GM18867 (cell line): ENCODE results near the gene ZNF282.
"Not testable (repeated sequence)": the region's sequence is repeated elsewhere in the genome, so short reads cannot be mapped to it uniquely, and the experiment has no call there.

ENCODE experiments used
- ATAC-seq: cut with Tn5 transposase; IDR thresholded peaks from one replicate; pipeline ENCODE4 v1.9.1; 2021; ENCODE audit warnings: mild to moderate bottlenecking, moderate library complexity; ENCODE audit not compliant: unreplicated experiment

ZNF282 gene

DNA sequence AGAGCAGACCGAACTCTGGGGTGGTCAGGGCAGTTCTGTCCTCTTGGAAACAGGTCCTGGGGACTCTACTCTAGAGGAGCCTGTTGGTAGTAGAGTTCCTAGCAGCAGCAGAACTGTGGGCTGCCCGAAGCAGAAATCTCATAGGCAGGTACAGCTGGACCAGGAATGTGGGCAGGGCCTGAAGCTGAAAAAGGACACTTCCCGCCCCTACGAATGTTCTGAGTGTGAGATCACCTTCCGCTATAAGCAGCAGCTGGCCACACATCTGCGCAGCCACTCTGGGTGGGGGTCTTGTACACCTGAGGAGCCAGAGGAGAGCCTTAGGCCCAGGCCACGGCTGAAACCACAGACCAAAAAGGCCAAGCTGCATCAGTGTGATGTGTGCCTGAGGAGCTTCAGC, 58.3 kb downstream of the ZNF282 start:
- no peak for ATAC-seq

DNA sequence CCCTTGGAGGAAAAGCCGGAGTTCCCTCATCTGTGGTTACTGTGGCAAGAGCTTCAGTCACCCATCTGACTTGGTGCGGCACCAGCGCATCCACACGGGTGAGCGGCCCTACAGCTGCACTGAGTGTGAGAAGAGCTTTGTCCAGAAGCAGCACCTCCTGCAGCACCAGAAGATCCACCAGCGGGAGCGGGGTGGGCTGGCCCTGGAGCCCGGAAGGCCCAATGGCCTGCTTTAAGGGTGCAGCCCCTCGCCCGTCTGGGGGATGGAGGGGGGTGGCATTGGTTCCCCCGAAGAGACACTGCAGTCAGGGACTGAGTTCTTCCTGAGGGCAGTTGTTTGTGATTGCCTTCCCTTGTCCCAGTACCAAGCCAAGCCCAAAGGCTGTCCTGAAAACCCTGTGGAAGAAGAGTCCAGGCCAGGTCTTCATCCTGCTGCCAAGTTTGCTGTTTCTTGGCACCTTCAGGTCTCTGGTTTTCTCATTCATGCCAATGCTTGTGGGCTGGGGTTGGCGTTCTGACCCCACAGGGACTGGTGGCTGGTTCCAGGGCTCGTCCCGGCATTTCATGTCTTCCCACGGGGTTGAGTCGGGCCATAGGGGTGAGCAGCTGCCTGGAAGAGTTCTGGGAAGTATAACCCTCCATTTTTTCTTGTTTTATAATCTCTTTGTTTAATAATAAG, 59.0 kb downstream of the ZNF282 start:
- no peak for ATAC-seq

DNA sequence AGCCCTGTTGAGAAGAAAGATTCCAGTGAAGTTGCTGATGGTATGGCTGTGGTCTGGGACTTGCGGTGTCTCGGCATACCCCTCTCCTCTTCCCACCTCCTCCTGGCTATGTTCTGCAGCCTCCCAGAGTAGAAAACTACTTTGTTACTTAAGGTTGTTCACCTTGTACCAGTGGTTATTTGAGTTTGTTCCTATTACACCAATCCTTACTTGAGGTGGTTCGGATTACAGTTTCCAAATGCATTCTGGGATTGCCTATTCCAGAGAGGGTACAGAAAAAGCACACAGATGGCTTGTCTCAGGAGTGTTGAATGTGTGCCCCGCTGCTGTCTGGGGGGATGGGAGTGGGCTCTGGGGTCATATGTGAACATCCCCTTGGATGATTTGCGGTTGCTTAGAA, 59.8 kb downstream of the ZNF282 start:
- ATAC-seq = no peak

DNA sequence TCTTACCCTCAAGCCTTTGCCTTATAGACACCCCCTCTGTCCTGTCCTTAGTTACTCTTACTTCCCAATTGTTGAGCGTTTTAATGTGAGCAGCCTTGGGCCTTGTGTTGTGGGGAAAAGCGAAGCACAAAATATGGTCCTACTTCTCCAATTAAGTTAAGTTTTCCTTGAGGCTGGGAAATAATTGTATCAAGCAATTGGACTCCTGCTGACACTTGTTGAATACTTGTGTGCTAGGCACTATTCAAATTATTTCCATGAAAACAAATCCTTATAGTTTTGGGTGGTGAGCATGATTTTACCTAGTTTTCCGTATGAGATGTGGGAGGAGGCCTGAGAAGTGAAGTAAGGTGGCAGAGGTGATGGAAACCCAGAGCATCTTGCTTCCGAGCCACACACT, 61.2 kb downstream of the ZNF282 start:
- no peak for ATAC-seq

DNA sequence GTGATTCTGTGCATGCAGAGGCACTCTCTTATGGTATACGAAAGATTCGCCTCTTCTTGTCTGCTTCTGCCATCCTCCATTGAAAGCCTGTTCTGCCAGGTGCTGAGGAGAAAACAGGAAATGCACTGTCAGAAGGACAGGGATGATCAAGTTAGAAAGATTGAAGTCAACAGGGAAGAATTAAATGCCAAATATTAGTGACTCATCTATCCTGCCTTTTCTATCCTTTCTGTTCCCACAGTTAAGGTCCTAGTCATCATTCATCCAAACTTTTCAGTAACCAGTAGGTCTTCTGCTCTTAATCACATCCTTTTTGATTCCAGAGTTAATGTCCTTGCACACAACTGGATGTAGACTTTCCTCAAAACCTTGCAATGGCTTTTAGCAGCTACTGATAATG, 61.8 kb downstream of the ZNF282 start:
- no peak for ATAC-seq

DNA sequence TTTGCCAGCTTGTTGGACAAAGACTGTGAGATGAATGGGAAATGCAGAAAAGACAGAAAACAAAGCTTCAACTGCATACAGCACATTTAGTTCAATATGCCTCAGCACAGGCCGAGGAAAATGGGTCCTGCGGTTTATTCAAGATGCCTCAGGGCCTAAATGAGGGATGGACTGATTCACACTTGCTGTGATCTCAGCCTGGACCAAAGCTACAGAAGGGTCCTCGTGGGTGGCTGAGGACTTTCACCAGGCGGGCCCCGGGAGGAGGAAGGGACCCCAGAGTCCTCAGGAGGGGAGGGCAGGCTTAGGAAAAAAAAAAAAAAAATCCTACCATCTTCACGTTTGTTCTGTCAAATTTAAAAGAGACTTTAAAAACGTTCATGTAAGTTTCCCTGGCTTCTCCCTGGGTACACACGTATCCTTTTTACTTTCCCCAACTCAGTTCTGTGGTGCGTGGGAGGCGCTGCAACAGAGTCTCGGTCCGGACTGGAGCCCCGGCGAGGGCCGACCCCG, 66.0 kb downstream of the ZNF282 start:
- ATAC-seq = peak; percentile 9

DNA sequence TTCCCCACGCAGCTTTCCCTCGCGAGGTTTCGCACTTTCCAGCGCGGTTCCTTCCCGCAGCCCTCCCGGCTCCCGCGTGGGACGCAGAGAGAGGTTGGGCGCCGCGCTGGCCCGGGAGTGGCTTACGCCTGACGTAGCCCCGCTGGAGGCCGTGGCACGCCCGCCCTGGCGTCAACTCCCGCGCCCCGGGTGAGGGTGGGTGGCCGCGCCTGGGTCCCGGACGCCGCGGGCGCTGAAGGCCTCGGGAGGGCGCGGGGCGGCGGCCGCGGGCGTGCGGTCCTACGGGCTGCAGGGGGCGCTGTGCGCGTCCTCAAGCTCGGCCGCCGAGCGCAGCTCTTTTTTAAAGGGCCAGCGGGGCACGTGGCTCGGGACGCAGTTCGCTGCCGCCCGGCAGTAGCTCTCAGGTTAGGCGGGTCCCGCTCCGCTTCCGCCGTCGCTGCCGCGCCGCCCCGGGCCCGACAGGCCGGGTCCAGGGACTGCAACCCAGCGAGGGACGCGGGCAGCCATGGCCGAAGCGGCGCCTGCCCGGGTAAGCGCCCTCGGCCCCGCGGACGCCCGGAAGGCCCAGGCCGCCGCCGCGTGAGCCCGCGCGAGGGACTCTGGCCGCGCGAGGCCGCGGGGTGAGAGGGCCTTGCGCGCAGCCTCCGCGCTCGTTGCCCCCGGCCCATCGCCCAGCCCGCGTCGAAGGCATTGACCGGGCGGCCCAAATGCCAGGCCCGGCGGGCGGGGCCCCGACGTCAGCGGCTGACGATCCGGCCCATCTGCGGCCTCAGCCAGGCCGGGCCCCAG, 66.7 kb downstream of the ZNF282 start, which contains the start of gene ZNF783:
Gene ZNF783, plus strand, starts transcription at position 368 of the 789 bp plus-strand sequence. Its CDS starts 138 bp downstream, at position 506.
- peak; percentile 87 for ATAC-seq

DNA sequence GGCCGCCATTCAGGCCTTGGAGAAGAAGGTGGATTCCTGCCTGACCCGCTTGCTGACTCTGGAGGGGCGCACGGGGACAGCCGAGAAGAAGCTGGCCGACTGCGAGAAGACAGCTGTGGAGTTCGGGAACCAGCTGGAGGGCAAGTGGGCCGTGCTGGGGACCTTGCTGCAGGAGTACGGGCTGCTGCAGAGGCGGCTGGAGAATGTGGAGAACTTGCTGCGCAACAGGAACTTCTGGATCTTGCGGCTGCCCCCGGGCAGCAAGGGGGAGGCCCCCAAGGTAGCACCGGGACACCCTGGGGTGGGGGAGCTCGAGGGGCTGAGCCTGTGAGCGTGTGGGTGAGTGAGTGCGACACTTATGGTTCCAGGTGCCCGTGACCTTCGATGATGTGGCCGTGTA, 71.1 kb downstream of the ZNF282 start:
- ATAC-seq = no peak

DNA sequence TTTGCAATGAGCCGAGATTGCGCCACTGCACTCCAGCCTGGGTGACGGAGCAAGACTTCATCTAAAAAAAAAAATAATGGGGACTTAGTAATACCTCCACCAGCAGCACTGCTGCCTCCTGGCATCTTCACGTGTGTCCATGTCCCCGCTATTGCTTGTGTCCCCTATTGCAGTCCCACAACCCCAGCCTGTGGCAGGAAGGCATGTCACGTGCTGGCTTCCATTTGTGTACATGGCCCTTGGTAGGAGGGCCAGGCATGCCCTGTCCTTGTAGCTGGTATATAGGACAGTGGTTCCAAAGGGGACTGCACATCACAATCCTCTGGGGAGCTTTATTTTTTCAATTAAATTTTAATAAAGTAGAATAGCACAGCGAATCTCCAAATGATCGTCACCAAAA, 72.4 kb downstream of the ZNF282 start:
- ATAC-seq = no peak

DNA sequence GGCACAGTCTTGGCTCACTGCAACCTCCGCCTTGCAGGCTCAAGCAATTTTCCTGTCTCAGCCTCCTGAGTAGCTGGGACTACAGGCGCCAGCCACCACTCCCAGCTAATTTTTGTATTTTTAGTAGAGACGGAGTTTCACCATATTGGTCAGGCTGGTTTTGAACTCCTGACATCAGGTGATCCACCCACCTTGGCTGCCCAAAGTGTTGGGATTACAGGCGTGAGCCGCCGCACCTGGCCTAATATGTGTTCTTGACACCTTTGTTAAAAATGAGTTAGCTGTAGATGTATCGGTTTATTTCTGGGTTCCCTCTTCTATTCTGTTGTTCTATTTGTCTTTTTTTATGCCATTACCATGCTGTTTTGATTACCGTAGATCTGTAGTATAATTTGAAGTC, 79.1 kb downstream of the ZNF282 start:
- ATAC-seq = not testable (repeated sequence)
